WTC11 (cell line): Measurements from ENCODE around the gene CTCF. TPM values are rescaled to one million over a fixed set of nuclear protein-coding genes. Genes with fewer than 3 reads are reported as not detected.

ENCODE experiments used
- ATAC-seq: fragments of 200-7000 bp; cut with Tn5 transposase; 2 replicates; pipeline ENCODE4 v1.10.0; 2021; ENCODE audit warnings: mild to moderate bottlenecking, moderate library complexity
- CTCF ChIA-PET: fragments of 300-600 bp; sonication (Branson Sonifier 250); formaldehyde crosslinking; loops from one replicate; lab custom pipeline; 2021; ENCODE audit warnings: antibody characterized with exemption; lab: Charles Lee
- POLR2A ChIA-PET: fragments of 350-600 bp; sonication (Branson Sonifier 250); formaldehyde crosslinking; loops from one replicate; lab custom pipeline; 2021; ENCODE audit warnings: antibody characterized with exemption; lab: Charles Lee
- DNase-seq: peaks from one replicate; pipeline ENCODE4 v3.0.0; 2021; ENCODE audit warnings: low spot score
- H3K27ac Mint-ChIP-seq: 2 replicates; pipeline ENCODE4 v1.8.0; 2021; ENCODE audit warnings: mixed read lengths
- H3K27me3 Mint-ChIP-seq: 2 replicates; pipeline ENCODE4 v1.8.0; 2021; ENCODE audit warnings: low read depth, mild to moderate bottlenecking, moderate library complexity, mixed read lengths
- H3K36me3 Mint-ChIP-seq: 2 replicates; pipeline ENCODE4 v1.8.0; 2021; ENCODE audit warnings: mixed read lengths
- H3K4me1 Mint-ChIP-seq: 2 replicates; pipeline ENCODE4 v1.8.0; 2022; ENCODE audit warnings: mixed read lengths
- H3K4me3 Mint-ChIP-seq: 2 replicates; pipeline ENCODE4 v1.8.0; 2021; ENCODE audit warnings: mild to moderate bottlenecking, moderate library complexity, mixed read lengths
- H3K9me3 Mint-ChIP-seq: 2 replicates; pipeline ENCODE4 v1.8.0; 2021; ENCODE audit warnings: mixed read lengths
- ARID4B ChIP-seq: sonication (generic); formaldehyde crosslinking; IDR thresholded peaks from 2 replicates; pipeline ENCODE4 v1.8.0; 2023; ENCODE audit warnings: missing genetic modification reagents, mild to moderate bottlenecking, borderline replicate concordance
- CDX4 ChIP-seq: fragments of 250-450 bp; sonication (Bioruptor Pico); IDR thresholded peaks from 2 replicates; pipeline ENCODE4 v1.9.0; 2021; ENCODE audit warnings: moderate library complexity, mild to moderate bottlenecking, inconsistent platforms, borderline replicate concordance
- CTCF ChIP-seq: fragments of 200-600 bp; IDR thresholded peaks from 2 replicates; pipeline ENCODE4 v1.8.0; 2022; ENCODE audit warnings: antibody characterized with exemption
- E2F5 ChIP-seq: sonication (generic); formaldehyde crosslinking; IDR thresholded peaks from 2 replicates; pipeline ENCODE4 v1.8.1; 2022; ENCODE audit warnings: mild to moderate bottlenecking, moderate library complexity, missing genetic modification reagents
- ELF4 ChIP-seq: sonication (generic); formaldehyde crosslinking; IDR thresholded peaks from 2 replicates; pipeline ENCODE4 v1.8.1; 2022; ENCODE audit warnings: low read depth, mild to moderate bottlenecking, moderate library complexity, missing genetic modification reagents
- FOXP1 ChIP-seq: sonication (generic); formaldehyde crosslinking; IDR thresholded peaks from 2 replicates; pipeline ENCODE4 v1.8.0; 2022; ENCODE audit warnings: missing genetic modification reagents, mild to moderate bottlenecking, moderate library complexity, borderline replicate concordance
- FOXP4 ChIP-seq: sonication (generic); formaldehyde crosslinking; IDR thresholded peaks from 2 replicates; pipeline ENCODE4 v1.8.0; 2022; ENCODE audit warnings: mild to moderate bottlenecking, missing genetic modification reagents
- GABPB1 ChIP-seq: sonication (generic); formaldehyde crosslinking; IDR thresholded peaks from 2 replicates; pipeline ENCODE4 v1.8.1; 2023; ENCODE audit warnings: mild to moderate bottlenecking, missing genetic modification reagents
- IRF1 ChIP-seq: sonication (generic); formaldehyde crosslinking; IDR thresholded peaks from 2 replicates; pipeline ENCODE4 v1.8.0; 2023; ENCODE audit warnings: missing genetic modification reagents
- MYBL2 ChIP-seq: sonication (generic); formaldehyde crosslinking; IDR thresholded peaks from 2 replicates; pipeline ENCODE4 v1.8.1; 2023; ENCODE audit warnings: mild to moderate bottlenecking, moderate library complexity, missing genetic modification reagents
- NR3C1 ChIP-seq: sonication (generic); formaldehyde crosslinking; conservative IDR thresholded peaks from 2 replicates; pipeline ENCODE4 v1.8.1; 2023; ENCODE audit warnings: low read depth, mild to moderate bottlenecking, missing genetic modification reagents
- SOX15 ChIP-seq: fragments of 250-450 bp; sonication (Bioruptor Pico); IDR thresholded peaks from 2 replicates; pipeline ENCODE4 v1.9.0; 2021; ENCODE audit warnings: mild to moderate bottlenecking
- TCF7 ChIP-seq: sonication (generic); formaldehyde crosslinking; IDR thresholded peaks from 2 replicates; pipeline ENCODE4 v1.8.0; 2022; ENCODE audit warnings: mild to moderate bottlenecking, low read depth, missing genetic modification reagents, moderate library complexity
- TEAD1 ChIP-seq: sonication (generic); formaldehyde crosslinking; IDR thresholded peaks from 2 replicates; pipeline ENCODE4 v1.8.0; 2022; ENCODE audit warnings: mild to moderate bottlenecking, missing genetic modification reagents
- TEAD4 ChIP-seq: sonication (generic); formaldehyde crosslinking; IDR thresholded peaks from 2 replicates; pipeline ENCODE4 v1.8.0; 2022; ENCODE audit warnings: mild to moderate bottlenecking, missing genetic modification reagents
- ZBTB21 ChIP-seq: sonication (generic); formaldehyde crosslinking; IDR thresholded peaks from 2 replicates; pipeline ENCODE4 v1.8.1; 2023; ENCODE audit warnings: mild to moderate bottlenecking, missing genetic modification reagents, borderline replicate concordance
- ZMAT4 ChIP-seq: fragments of 250-450 bp; sonication (Bioruptor Pico); IDR thresholded peaks from 2 replicates; pipeline ENCODE4 v1.9.0; 2021; ENCODE audit warnings: mild to moderate bottlenecking
- ZNF512 ChIP-seq: sonication (generic); formaldehyde crosslinking; IDR thresholded peaks from 2 replicates; pipeline ENCODE4 v1.8.1; 2022; ENCODE audit warnings: missing genetic modification reagents, borderline replicate concordance
- total RNA-seq: library from RNA; stranded (reverse); gene quantifications from 3 replicates; pipeline ENCODE4 v1.2.3, GENCODE V29; 2021

The CTCF gene
- total RNA-seq, 1 experiment from 2014 or later = 55.4 TPM

GRCh38 chr16:67539691-67540635 is 22.4 kb upstream of the CTCF start (continued):
- TF ChIP-seq ELF4 (CRISPR knock-in tag) (no peak), SOX15 (no peak), ZNF512 (CRISPR knock-in tag) (no peak)
- TF ChIP-seq, all 79 proteins: peak for 0

GRCh38 chr16:67540756-67541155 is 21.6 kb upstream of the CTCF start:
- POLR2A ChIA-PET = interaction anchor here (0.9 kb wide), 1 partner anchor 8 kb away, joined by 3 read pairs; no protein-coding TSS in a partner anchor
- Mint-ChIP-seq H3K9me3 (no peaks in the 10 kb centered on the region), H3K27ac (no peak overlapping the region), H3K36me3 (peaks cover 2% of the 10 kb centered on the region; the same call in 1 of the 2 replicates), H3K4me1 (peaks cover 14% of the 10 kb centered on the region), H3K27me3 (peaks cover 70% of the 10 kb centered on the region), H3K4me3 (no peak overlapping the region)
- DNase-seq = no peak
- no peak for ATAC-seq
- CTCF ChIA-PET = interaction anchor here (0.5 to 13.9 kb wide), 3 partner anchors 20 to 281 kb away, joined by 3 to 184 read pairs (median 3); no protein-coding TSS in a partner anchor
- no peak for TF ChIP-seq ZMAT4
- TF ChIP-seq ZBTB21 (CRISPR knock-in tag) = no peak
- TF ChIP-seq GABPB1 (CRISPR knock-in tag) = no peak
- no peak for TF ChIP-seq CTCF
- no peak for TF ChIP-seq TEAD1
- no peak for TF ChIP-seq MYBL2 (CRISPR knock-in tag)
- TF ChIP-seq TEAD4 (CRISPR knock-in tag) = no peak
- no peak for TF ChIP-seq CDX4 (CRISPR knock-in tag)
- TF ChIP-seq NR3C1 (CRISPR knock-in tag) = no peak
- TF ChIP-seq TCF7 = no peak
- no peak for TF ChIP-seq E2F5 (CRISPR knock-in tag)
- TF ChIP-seq ARID4B = no peak
- TF ChIP-seq FOXP1 (CRISPR knock-in tag) = no peak
- TF ChIP-seq FOXP4 = no peak
- TF ChIP-seq IRF1 (CRISPR knock-in tag) = no peak
